Spinal cord (tissue), 10 donors: ENCODE measurements around the gene TPI1. TPM values are rescaled to one million over a fixed set of nuclear protein-coding genes. Genes with fewer than 3 reads are reported as not detected.
"Not testable (repeated sequence)": the region's sequence is repeated elsewhere in the genome, so short reads cannot be mapped to it uniquely, and the experiment has no call there.

ENCODE experiments used
- DNase-seq, 6 donors: peaks; one replicate each; pipeline versions ENCODE4 v3.0.0 to v3.0.0-alpha.2; 2013 to 2015; ENCODE audit warnings: low spot score in 6 of 6, low read depth in 4 of 6
- H3K27ac ChIP-seq: one replicate; pipeline ENCODE4 v1.5.1; 2013; ENCODE audit warnings: low read depth, low read length, control low read depth
- H3K27me3 ChIP-seq: one replicate; pipeline ENCODE4 v1.6.1; 2013; ENCODE audit warnings: low read length; ENCODE audit not compliant: control insufficient read depth, insufficient read depth
- H3K36me3 ChIP-seq: one replicate; pipeline ENCODE4 v1.6.1; 2013; ENCODE audit warnings: low read length; ENCODE audit not compliant: control insufficient read depth, insufficient read depth
- H3K4me1 ChIP-seq: one replicate; pipeline ENCODE4 v1.6.1; 2013; ENCODE audit warnings: low read length; ENCODE audit not compliant: control insufficient read depth, insufficient read depth
- H3K4me3 ChIP-seq: one replicate; pipeline ENCODE4 v1.5.1; 2013; ENCODE audit warnings: low read depth, low read length, control low read depth
- H3K9me3 ChIP-seq: one replicate; pipeline ENCODE4 v1.6.1; 2013; ENCODE audit warnings: low read length; ENCODE audit not compliant: control insufficient read depth, insufficient read depth
- WGBS: methylation state at CpG from one replicate; pipeline ENCODE4 v1.1.5; 2013; ENCODE audit warnings: missing lambda C conversion rate; ENCODE audit not compliant: insufficient coverage; 5-methylcytosine and 5-hydroxymethylcytosine counted together
- polyA plus RNA-seq, 2 donors: library from polyadenylated mRNA; unstranded; fragments of 120-200 nt; gene quantifications; one replicate each; pipeline ENCODE4 v1.2.1, GENCODE V29; 2013; ENCODE audit not compliant: insufficient read length in 2 of 2
- total RNA-seq, 2 donors: library from RNA; depleted of rRNA in 1 of 2; stranded (reverse); fragments of 120-200 nt in 1 of 2; fragments of >200 nt in 1 of 2; gene quantifications; one replicate each; pipeline versions ENCODE4 v1.2.3 to v1.2.4, GENCODE V29; 2013 to 2014
- donor health status: healthy.

The TPI1 gene
- total and polyA plus RNA-seq, 4 donors: 413 to 837 (median 527) TPM

GRCh38 chr12:6902448-6902847 lies 35.1 kb downstream of the TPI1 start:
- no peaks in the 10 kb centered on the region for H3K27me3 ChIP-seq

GRCh38 chr12:6903722-6904121 lies 36.4 kb downstream of the TPI1 start:
- no peak for DNase-seq
- 64% methylated on average over 1 of the region's 1 CpG for WGBS
- H3K36me3 ChIP-seq: peaks cover 5% of the 10 kb centered on the region
- H3K4me1 ChIP-seq: peaks cover 22% of the 10 kb centered on the region
- no peaks in the 10 kb centered on the region for H3K27me3 ChIP-seq
- H3K4me3 ChIP-seq: no peak overlapping the region
- H3K9me3 ChIP-seq: no peaks in the 10 kb centered on the region
- H3K27ac ChIP-seq: no peak overlapping the region

More at GRCh38 chr12:6902448-6902847, 35.1 kb downstream of the TPI1 start:
- Histone ChIP-seq H3K4me1 (peaks cover 22% of the 10 kb centered on the region), H3K27ac (no peak overlapping the region), H3K9me3 (no peaks in the 10 kb centered on the region), H3K4me3 (no peak overlapping the region), H3K36me3 (peaks cover 2% of the 10 kb centered on the region)
- no peak for DNase-seq
- 67% methylated on average over 1 of the region's 4 CpGs for WGBS

GRCh38 chr12:6904280-6905276 lies 37.2 kb downstream of the TPI1 start, which contains the start of gene LRRC23:
Gene LRRC23 (plus strand): TSS chr12:6904822. CDS start chr12:6905634, 812 bp downstream.
- Histone ChIP-seq H3K4me1 (peaks cover 16% of the 10 kb centered on the region), H3K9me3 (no peaks in the 10 kb centered on the region), H3K36me3 (peaks cover 5% of the 10 kb centered on the region), H3K27me3 (no peaks in the 10 kb centered on the region), H3K4me3 (peak within 1 kb of the TSS; percentile 82), H3K27ac (peak within 1 kb of the TSS; percentile 89)
- peak; percentile 93 to 100 (median 98) for DNase-seq
- WGBS: under 1% methylated on average over 29 of the region's 34 CpGs

- WGBS: 41% methylated on average over 3 of the region's 5 CpGs
- Histone ChIP-seq H3K4me1 (peaks cover 10% of the 10 kb centered on the region), H3K9me3 (no peaks in the 10 kb centered on the region), H3K27me3 (no peaks in the 10 kb centered on the region), H3K27ac (peak overlapping the region; percentile 89), H3K36me3 (peaks cover 5% of the 10 kb centered on the region), H3K4me3 (peak overlapping the region; percentile 82)
- DNase-seq: no peak
Measured at GRCh38 chr12:6905414-6906040, 38.2 kb downstream of the TPI1 start.

- not testable (repeated sequence) for H3K36me3 ChIP-seq, H3K27me3 ChIP-seq, H3K4me3 ChIP-seq, DNase-seq, H3K9me3 ChIP-seq, H3K27ac ChIP-seq
- WGBS: 97% methylated on average over 6 of the region's 11 CpGs
- peaks cover 18% of the 10 kb centered on the region for H3K4me1 ChIP-seq
Measured at GRCh38 chr12:6908141-6908540, 40.8 kb downstream of the TPI1 start.

GRCh38 chr12:6909421-6910145 lies 42.3 kb downstream of the TPI1 start:
- Histone ChIP-seq H3K4me1 (peaks cover 29% of the 10 kb centered on the region), H3K9me3 (no peaks in the 10 kb centered on the region), H3K36me3 (peaks cover 5% of the 10 kb centered on the region), H3K27ac (no peak overlapping the region), H3K27me3 (no peaks in the 10 kb centered on the region), H3K4me3 (no peak overlapping the region)
- DNase-seq: peak in 1 of 6 donors; percentile 1
- 97% methylated on average over 2 of the region's 4 CpGs for WGBS

GRCh38 chr12:6912164-6912935 lies 45.0 kb downstream of the TPI1 start:
- DNase-seq: peak in 1 of 6 donors; percentile 1

GRCh38 chr12:6914246-6914946 lies 47.1 kb downstream of the TPI1 start, which contains the start of gene ENO2:
Gene ENO2 (plus strand): TSS chr12:6914580. CDS start chr12:6915833, 1,253 bp downstream.
- WGBS: under 1% methylated on average over 63 of the region's 68 CpGs
- no peaks in the 10 kb centered on the region for H3K27me3 ChIP-seq

More at GRCh38 chr12:6912164-6912935, 45.0 kb downstream of the TPI1 start:
- Histone ChIP-seq H3K4me3 (no peak overlapping the region), H3K9me3 (no peaks in the 10 kb centered on the region), H3K4me1 (peaks cover 47% of the 10 kb centered on the region), H3K36me3 (peaks cover 20% of the 10 kb centered on the region), H3K27me3 (no peaks in the 10 kb centered on the region), H3K27ac (no peak overlapping the region)
- WGBS: 89% methylated on average over 13 of the region's 15 CpGs

More at GRCh38 chr12:6914246-6914946, 47.1 kb downstream of the TPI1 start, which contains the start of gene ENO2:
- peak within 1 kb of the TSS; percentile 82 for H3K27ac ChIP-seq
- peak within 1 kb of the TSS; percentile 51 for H3K4me3 ChIP-seq
- peaks cover 35% of the 10 kb centered on the region for H3K36me3 ChIP-seq
- DNase-seq: peak in 3 of 6 donors; percentile 70 to 96 (median 93)
- H3K4me1 ChIP-seq: peaks cover 48% of the 10 kb centered on the region
- H3K9me3 ChIP-seq: no peaks in the 10 kb centered on the region
